Liver (tissue), 9 donors: ENCODE data around the gene PPP1R16B. TPM values are rescaled to one million over a fixed set of nuclear protein-coding genes. Genes with fewer than 3 reads are reported as not detected.
A peak's percentile ranks its signal among the peaks of the same experiment; 100 is the strongest.

Experiments
- DNase-seq: peaks from one replicate; pipeline ENCODE4 v3.0.0-alpha.2; 2017; ENCODE audit warnings: low spot score
- H3K27ac ChIP-seq, 2 donors: one replicate each; pipeline ENCODE4 v1.7.0; 2013; ENCODE audit warnings: inconsistent platforms in 2 of 2, low read length in 2 of 2, control low read depth in 1 of 2, low read depth in 1 of 2, mild to moderate bottlenecking in 1 of 2
- H3K27me3 ChIP-seq, 4 donors: one replicate each; pipeline versions ENCODE4 v1.6.1 to v1.7.0; 2013; ENCODE audit warnings: low read length in 3 of 4, inconsistent platforms in 1 of 4, mild to moderate bottlenecking in 1 of 4, moderate library complexity in 1 of 4; ENCODE audit not compliant: control insufficient read depth in 4 of 4, insufficient read depth in 4 of 4
- H3K36me3 ChIP-seq, 4 donors: one replicate each; pipeline versions ENCODE4 v1.6.1 to v1.7.0; 2013; ENCODE audit warnings: low read length in 3 of 4, mild to moderate bottlenecking in 3 of 4, low read depth in 1 of 4, moderate library complexity in 1 of 4; ENCODE audit not compliant: control insufficient read depth in 4 of 4, insufficient read depth in 3 of 4
- H3K4me1 ChIP-seq, 4 donors: one replicate each; pipeline versions ENCODE4 v1.6.1 to v1.7.0; 2013; ENCODE audit warnings: low read length in 3 of 4, mild to moderate bottlenecking in 3 of 4, moderate library complexity in 1 of 4; ENCODE audit not compliant: control insufficient read depth in 4 of 4, insufficient read depth in 4 of 4
- H3K4me3 ChIP-seq, 3 donors: one replicate each; pipeline versions ENCODE4 v1.6.1 to v1.7.0; 2013; ENCODE audit warnings: low read length in 3 of 3, control low read depth in 1 of 3, low read depth in 1 of 3, mild to moderate bottlenecking in 1 of 3
- H3K9ac ChIP-seq, 2 donors: one replicate each; pipeline ENCODE4 v1.7.0; 2013; ENCODE audit warnings: low read length in 2 of 2, mild to moderate bottlenecking in 2 of 2, moderate library complexity in 2 of 2, control low read depth in 1 of 2, low read depth in 1 of 2
- H3K9me3 ChIP-seq, 4 donors: one replicate each; pipeline versions ENCODE4 v1.6.1 to v1.7.0; 2013; ENCODE audit warnings: low read length in 3 of 4; ENCODE audit not compliant: control insufficient read depth in 4 of 4
- EGR1 ChIP-seq, 2 donors: IDR thresholded peaks; 2 replicates each; pipeline ENCODE4 v1.6.1; 2016 to 2018; ENCODE audit warnings: antibody characterized with exemption in 2 of 2, low read depth in 2 of 2
- FOXA1 ChIP-seq: IDR thresholded peaks from 2 replicates; pipeline ENCODE4 v1.6.1; 2016; ENCODE audit warnings: antibody characterized with exemption
- GABPA ChIP-seq, 2 donors: IDR thresholded peaks in 1 of 2; conservative IDR thresholded peaks in 1 of 2; 2 replicates each; pipeline ENCODE4 v1.6.1; 2016; ENCODE audit warnings: antibody characterized with exemption in 2 of 2, mild to moderate bottlenecking in 1 of 2, moderate library complexity in 1 of 2
- HNF4A ChIP-seq, 2 donors: conservative IDR thresholded peaks; 2 replicates each; pipeline ENCODE4 v1.6.1; 2016; ENCODE audit warnings: antibody characterized with exemption in 2 of 2, mild to moderate bottlenecking in 2 of 2
- HNF4G ChIP-seq: IDR thresholded peaks from 2 replicates; pipeline ENCODE4 v1.6.1; 2016; ENCODE audit warnings: antibody characterized with exemption
- JUND ChIP-seq, 2 donors: IDR thresholded peaks; 2 replicates each; pipeline ENCODE4 v1.6.1; 2016; ENCODE audit warnings: antibody characterized with exemption in 2 of 2
- NR2F2 ChIP-seq: IDR thresholded peaks from 2 replicates; pipeline ENCODE4 v1.6.1; 2016; ENCODE audit warnings: antibody characterized with exemption
- RXRA ChIP-seq, 2 donors: IDR thresholded peaks; 2 replicates each; pipeline ENCODE4 v1.6.1; 2017 to 2018; ENCODE audit warnings: antibody characterized with exemption in 2 of 2, mild to moderate bottlenecking in 1 of 2
- SP1 ChIP-seq: IDR thresholded peaks from 2 replicates; pipeline ENCODE4 v1.6.1; 2018; ENCODE audit warnings: antibody characterized with exemption, mild to moderate bottlenecking
- TAF1 ChIP-seq: conservative IDR thresholded peaks from 2 replicates; pipeline ENCODE4 v1.6.1; 2016; ENCODE audit warnings: antibody characterized with exemption, mild to moderate bottlenecking
- YY1 ChIP-seq: IDR thresholded peaks from 2 replicates; pipeline ENCODE4 v1.6.1; 2016; ENCODE audit warnings: antibody characterized with exemption, mild to moderate bottlenecking
- WGBS: extraction: QIAGEN DNeasy Blood & Tissue Kit; methylation state at CpG from one replicate; pipeline ENCODE4 v1.1.7; 2013; 5-methylcytosine and 5-hydroxymethylcytosine counted together
- polyA plus RNA-seq, 2 donors: library from polyadenylated mRNA; stranded (reverse) in 1 of 2; unstranded in 1 of 2; fragments of 200-250 nt in 1 of 2; fragments of >200 nt in 1 of 2; fragmentation: Nextera tagmentation in 1 of 2; extraction: Ambion mirVana in 1 of 2; gene quantifications; one replicate each; pipeline versions ENCODE4 v1.2.1 to v1.2.3, GENCODE V29; 2013 to 2015
- total RNA-seq, 2 donors: library from RNA; depleted of rRNA; stranded (reverse); fragments of >200 nt; gene quantifications; one replicate each; pipeline ENCODE4 v1.2.3, GENCODE V29; 2014
- TF ChIP-seq, protein P1 (sequence below): IDR thresholded peaks from 2 replicates; pipeline ENCODE4 v1.6.1; 2016; ENCODE audit warnings: antibody characterized with exemption
- TF ChIP-seq, protein P2 (sequence below): IDR thresholded peaks from 2 replicates; pipeline ENCODE4 v1.6.1; 2016; ENCODE audit warnings: antibody characterized with exemption
- TF ChIP-seq, protein P3 (sequence below): fragments of 150-350 bp; IDR thresholded peaks from 2 replicates; pipeline ENCODE4 v1.5.1; 2017; ENCODE audit warnings: improper control_type of control experiment, low read depth, low read length; ENCODE audit not compliant: missing input control
- TF ChIP-seq, protein P4 (sequence below): IDR thresholded peaks from 2 replicates; pipeline ENCODE4 v1.6.1; 2016; ENCODE audit warnings: antibody characterized with exemption, mild to moderate bottlenecking
- TF ChIP-seq, protein P5 (sequence below): IDR thresholded peaks from 2 replicates; pipeline ENCODE4 v1.6.1; 2016; ENCODE audit warnings: antibody characterized with exemption
- donor health status: healthy.
- donor health status: healthy.
- donor health status: healthy.
- donor health status: healthy.
- donor health status: healthy.

The PPP1R16B gene
- total and polyA plus RNA-seq, 4 donors: 0.84 to 5.7 (median 1.2) TPM

DNA sequence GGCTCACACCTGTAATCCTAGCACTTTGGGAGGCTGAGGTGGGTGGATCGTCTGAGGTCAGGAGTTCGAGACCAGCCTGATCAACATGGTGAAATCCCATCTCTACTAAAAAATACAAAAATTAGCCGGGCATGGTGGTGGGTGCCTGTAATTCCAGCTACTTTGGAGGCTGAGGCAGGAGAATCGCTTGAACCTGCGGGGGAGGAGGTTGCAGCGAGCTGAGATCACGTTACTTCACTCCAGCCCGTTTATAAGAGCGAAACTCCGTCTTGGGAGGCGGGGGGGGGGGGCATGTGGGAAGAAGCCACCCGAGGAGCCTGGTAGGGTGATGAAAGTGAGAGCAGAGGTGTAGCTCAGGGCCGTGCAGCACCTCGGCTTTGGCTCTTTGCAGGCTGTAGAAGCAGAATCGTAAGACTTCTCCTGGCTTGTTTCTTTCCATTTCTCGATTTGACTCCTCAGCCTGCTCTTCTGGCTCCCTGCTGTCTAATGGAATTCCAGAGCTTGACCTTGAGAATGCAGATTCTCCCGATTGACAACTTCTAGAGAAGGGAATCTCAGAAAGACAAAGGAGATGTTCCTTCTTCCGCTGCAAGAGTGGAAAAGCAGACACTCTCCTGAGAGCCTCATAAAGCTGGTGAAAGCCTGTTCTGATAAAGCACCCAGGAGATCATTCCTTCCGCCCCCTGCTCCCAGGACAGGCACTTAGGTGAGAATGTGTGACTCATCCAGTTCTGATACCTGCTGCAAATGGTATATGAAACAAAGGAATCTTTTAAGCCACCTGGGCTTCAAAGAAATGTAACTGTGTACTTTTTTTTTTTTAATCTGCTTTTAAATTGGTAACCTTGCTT, 26.0 kb upstream of the PPP1R16B start:
- DNase-seq: no peak
- peaks cover 0 to 2% (median 0%) of the 10 kb centered on the region in 4 donors for H3K36me3 ChIP-seq
- no peaks in the 10 kb centered on the region for H3K27me3 ChIP-seq
- H3K9ac ChIP-seq: no peak overlapping the region
- TF ChIP-seq, protein P1, sequence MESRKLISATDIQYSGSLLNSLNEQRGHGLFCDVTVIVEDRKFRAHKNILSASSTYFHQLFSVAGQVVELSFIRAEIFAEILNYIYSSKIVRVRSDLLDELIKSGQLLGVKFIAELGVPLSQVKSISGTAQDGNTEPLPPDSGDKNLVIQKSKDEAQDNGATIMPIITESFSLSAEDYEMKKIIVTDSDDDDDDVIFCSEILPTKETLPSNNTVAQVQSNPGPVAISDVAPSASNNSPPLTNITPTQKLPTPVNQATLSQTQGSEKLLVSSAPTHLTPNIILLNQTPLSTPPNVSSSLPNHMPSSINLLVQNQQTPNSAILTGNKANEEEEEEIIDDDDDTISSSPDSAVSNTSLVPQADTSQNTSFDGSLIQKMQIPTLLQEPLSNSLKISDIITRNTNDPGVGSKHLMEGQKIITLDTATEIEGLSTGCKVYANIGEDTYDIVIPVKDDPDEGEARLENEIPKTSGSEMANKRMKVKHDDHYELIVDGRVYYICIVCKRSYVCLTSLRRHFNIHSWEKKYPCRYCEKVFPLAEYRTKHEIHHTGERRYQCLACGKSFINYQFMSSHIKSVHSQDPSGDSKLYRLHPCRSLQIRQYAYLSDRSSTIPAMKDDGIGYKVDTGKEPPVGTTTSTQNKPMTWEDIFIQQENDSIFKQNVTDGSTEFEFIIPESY: no peak
- TF ChIP-seq SP1 (no peak), HNF4A (conservative IDR thresholded peaks at IDR 0.05) (no peak), HNF4G (no peak), TAF1 (no peak), JUND (IDR thresholded peaks at IDR 0.05) (no peak), NR2F2 (no peak), FOXA1 (no peak), RXRA (IDR thresholded peaks at IDR 0.05) (no peak), YY1 (no peak)
- TF ChIP-seq, protein P2, sequence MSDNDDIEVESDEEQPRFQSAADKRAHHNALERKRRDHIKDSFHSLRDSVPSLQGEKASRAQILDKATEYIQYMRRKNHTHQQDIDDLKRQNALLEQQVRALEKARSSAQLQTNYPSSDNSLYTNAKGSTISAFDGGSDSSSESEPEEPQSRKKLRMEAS: no peak
- TF ChIP-seq, protein P3, sequence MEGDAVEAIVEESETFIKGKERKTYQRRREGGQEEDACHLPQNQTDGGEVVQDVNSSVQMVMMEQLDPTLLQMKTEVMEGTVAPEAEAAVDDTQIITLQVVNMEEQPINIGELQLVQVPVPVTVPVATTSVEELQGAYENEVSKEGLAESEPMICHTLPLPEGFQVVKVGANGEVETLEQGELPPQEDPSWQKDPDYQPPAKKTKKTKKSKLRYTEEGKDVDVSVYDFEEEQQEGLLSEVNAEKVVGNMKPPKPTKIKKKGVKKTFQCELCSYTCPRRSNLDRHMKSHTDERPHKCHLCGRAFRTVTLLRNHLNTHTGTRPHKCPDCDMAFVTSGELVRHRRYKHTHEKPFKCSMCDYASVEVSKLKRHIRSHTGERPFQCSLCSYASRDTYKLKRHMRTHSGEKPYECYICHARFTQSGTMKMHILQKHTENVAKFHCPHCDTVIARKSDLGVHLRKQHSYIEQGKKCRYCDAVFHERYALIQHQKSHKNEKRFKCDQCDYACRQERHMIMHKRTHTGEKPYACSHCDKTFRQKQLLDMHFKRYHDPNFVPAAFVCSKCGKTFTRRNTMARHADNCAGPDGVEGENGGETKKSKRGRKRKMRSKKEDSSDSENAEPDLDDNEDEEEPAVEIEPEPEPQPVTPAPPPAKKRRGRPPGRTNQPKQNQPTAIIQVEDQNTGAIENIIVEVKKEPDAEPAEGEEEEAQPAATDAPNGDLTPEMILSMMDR: no peak
- TF ChIP-seq, protein P4, sequence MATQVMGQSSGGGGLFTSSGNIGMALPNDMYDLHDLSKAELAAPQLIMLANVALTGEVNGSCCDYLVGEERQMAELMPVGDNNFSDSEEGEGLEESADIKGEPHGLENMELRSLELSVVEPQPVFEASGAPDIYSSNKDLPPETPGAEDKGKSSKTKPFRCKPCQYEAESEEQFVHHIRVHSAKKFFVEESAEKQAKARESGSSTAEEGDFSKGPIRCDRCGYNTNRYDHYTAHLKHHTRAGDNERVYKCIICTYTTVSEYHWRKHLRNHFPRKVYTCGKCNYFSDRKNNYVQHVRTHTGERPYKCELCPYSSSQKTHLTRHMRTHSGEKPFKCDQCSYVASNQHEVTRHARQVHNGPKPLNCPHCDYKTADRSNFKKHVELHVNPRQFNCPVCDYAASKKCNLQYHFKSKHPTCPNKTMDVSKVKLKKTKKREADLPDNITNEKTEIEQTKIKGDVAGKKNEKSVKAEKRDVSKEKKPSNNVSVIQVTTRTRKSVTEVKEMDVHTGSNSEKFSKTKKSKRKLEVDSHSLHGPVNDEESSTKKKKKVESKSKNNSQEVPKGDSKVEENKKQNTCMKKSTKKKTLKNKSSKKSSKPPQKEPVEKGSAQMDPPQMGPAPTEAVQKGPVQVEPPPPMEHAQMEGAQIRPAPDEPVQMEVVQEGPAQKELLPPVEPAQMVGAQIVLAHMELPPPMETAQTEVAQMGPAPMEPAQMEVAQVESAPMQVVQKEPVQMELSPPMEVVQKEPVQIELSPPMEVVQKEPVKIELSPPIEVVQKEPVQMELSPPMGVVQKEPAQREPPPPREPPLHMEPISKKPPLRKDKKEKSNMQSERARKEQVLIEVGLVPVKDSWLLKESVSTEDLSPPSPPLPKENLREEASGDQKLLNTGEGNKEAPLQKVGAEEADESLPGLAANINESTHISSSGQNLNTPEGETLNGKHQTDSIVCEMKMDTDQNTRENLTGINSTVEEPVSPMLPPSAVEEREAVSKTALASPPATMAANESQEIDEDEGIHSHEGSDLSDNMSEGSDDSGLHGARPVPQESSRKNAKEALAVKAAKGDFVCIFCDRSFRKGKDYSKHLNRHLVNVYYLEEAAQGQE: no peak
- WGBS: 78% methylated on average over 19 of the region's 19 CpGs
- H3K9me3 ChIP-seq: no peaks in the 10 kb centered on the region
- peaks cover 0 to 8% (median 5%) of the 10 kb centered on the region in 4 donors for H3K4me1 ChIP-seq
- H3K27ac ChIP-seq: no peak overlapping the region
- H3K4me3 ChIP-seq: no peak overlapping the region

DNA sequence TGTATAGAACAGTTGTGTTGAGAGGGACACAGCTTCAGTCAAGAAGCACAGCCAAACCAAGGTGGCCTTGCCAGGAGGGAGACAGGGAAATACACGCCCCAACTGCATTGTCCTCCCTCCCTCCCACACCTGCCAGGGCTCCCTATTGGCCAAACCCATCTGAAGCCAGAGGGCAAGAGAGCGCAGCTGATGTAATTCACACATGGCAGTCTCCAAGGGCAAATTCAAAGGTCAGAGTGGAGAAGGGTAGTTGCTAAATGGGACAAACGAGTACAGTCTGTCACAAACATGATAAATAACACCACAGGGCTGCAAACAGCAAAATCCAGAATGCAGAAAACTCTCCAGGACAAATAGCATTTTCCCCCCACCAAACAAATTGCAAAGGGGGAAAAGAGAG, 23.2 kb upstream of the PPP1R16B start:
- 34% methylated on average over 3 of the region's 3 CpGs for WGBS
- Histone ChIP-seq H3K27me3 (no peaks in the 10 kb centered on the region), H3K27ac (peak overlapping the region in 1 of 2 donors; percentile 35), H3K9me3 (no peaks in the 10 kb centered on the region), H3K36me3 (no peaks in the 10 kb centered on the region), H3K9ac (no peak overlapping the region), H3K4me1 (peaks cover 0 to 8% (median 5%) of the 10 kb centered on the region in 4 donors), H3K4me3 (no peak overlapping the region)
- DNase-seq: no peak
- TF ChIP-seq, protein P3: no peak
- TF ChIP-seq RXRA (IDR thresholded peaks at IDR 0.05) (peak; percentile 66 to 83), YY1 (peak; percentile 55), EGR1 (IDR thresholded peaks at IDR 0.05; ENCODE audit: low read depth in 2 of 2) (no peak), JUND (IDR thresholded peaks at IDR 0.05) (peak in 1 of 2 donors; percentile 59), HNF4A (conservative IDR thresholded peaks at IDR 0.05) (peak; percentile 73 to 85), SP1 (peak; percentile 74), GABPA (IDR thresholded peaks at IDR 0.05 in 1 of 2, conservative IDR thresholded peaks at IDR 0.05 in 1 of 2) (no peak)
- TF ChIP-seq, protein P2: peak; percentile 47
- TF ChIP-seq, protein P1: no peak
- TF ChIP-seq, protein P5, sequence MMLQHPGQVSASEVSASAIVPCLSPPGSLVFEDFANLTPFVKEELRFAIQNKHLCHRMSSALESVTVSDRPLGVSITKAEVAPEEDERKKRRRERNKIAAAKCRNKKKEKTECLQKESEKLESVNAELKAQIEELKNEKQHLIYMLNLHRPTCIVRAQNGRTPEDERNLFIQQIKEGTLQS: peak; percentile 36
